HG02970 (cell line): ENCODE data around the gene IL19.
A peak's percentile ranks its signal among the peaks of the same experiment; 100 is the strongest.

Experiments used
- ATAC-seq: cut with Tn5 transposase; IDR thresholded peaks from one replicate; pipeline ENCODE4 v1.9.1; 2021; ENCODE audit warnings: mild to moderate bottlenecking, moderate library complexity, moderate number of reproducible peaks; ENCODE audit not compliant: unreplicated experiment, low FRiP score

IL19 gene

GRCh38 chr1:206797534-206798383 lies 27.2 kb downstream of the IL19 start:
- no peak for ATAC-seq

GRCh38 chr1:206798384-206798996 lies 27.9 kb downstream of the IL19 start:
- no peak for ATAC-seq

GRCh38 chr1:206799311-206799710 lies 28.7 kb downstream of the IL19 start:
- no peak for ATAC-seq

GRCh38 chr1:206800411-206800810 lies 29.8 kb downstream of the IL19 start:
- no peak for ATAC-seq

GRCh38 chr1:206800891-206801290 lies 30.3 kb downstream of the IL19 start:
- ATAC-seq, result no peak

- no peak for ATAC-seq
These were observed 30.9 kb downstream of the IL19 start for GRCh38 chr1:206801467-206801866.

- no peak for ATAC-seq
These were observed 31.8 kb downstream of the IL19 start for GRCh38 chr1:206802401-206802800.

GRCh38 chr1:206803221-206803730 lies 32.7 kb downstream of the IL19 start:
- ATAC-seq, result peak; percentile 77

GRCh38 chr1:206804156-206804737 lies 33.7 kb downstream of the IL19 start:
- ATAC-seq, result no peak

- no peak for ATAC-seq
These were observed 34.8 kb downstream of the IL19 start for GRCh38 chr1:206805357-206805756.

- ATAC-seq, result no peak
These were observed 38.0 kb downstream of the IL19 start for GRCh38 chr1:206808615-206809014.

- no peak for ATAC-seq
These were observed 39.0 kb downstream of the IL19 start for GRCh38 chr1:206809504-206810084.

GRCh38 chr1:206812471-206812870 lies 41.9 kb downstream of the IL19 start:
- ATAC-seq, result no peak

- no peak for ATAC-seq
These were observed 44.3 kb downstream of the IL19 start for GRCh38 chr1:206814716-206815341.

GRCh38 chr1:206816390-206817287 lies 46.1 kb downstream of the IL19 start:
- no peak for ATAC-seq

GRCh38 chr1:206821493-206821892 lies 50.9 kb downstream of the IL19 start:
- ATAC-seq, result no peak

GRCh38 chr1:206823727-206824126 lies 53.2 kb downstream of the IL19 start:
- ATAC-seq, result no peak

GRCh38 chr1:206824331-206824730 lies 53.8 kb downstream of the IL19 start:
- no peak for ATAC-seq

GRCh38 chr1:206826394-206826793 lies 55.8 kb downstream of the IL19 start:
- no peak for ATAC-seq

GRCh38 chr1:206828061-206828460 lies 57.5 kb downstream of the IL19 start:
- ATAC-seq, result no peak
